DND-41 (cell line): Measurements from ENCODE around the gene DDX47.

Experiments
- EZH2 ChIP-seq: IDR thresholded peaks from 3 replicates; pipeline ENCODE4 v1.6.1; 2012; ENCODE audit warnings: borderline replicate concordance, low read depth, mild to moderate bottlenecking, moderate library complexity, low read length, inconsistent platforms; ENCODE audit not compliant: severe bottlenecking
- TF ChIP-seq, protein P1 (sequence below): IDR thresholded peaks from 2 replicates; pipeline ENCODE4 v1.5.1; 2012; ENCODE audit warnings: borderline replicate concordance, low read length, moderate library complexity, mild to moderate bottlenecking; ENCODE audit not compliant: poor library complexity, severe bottlenecking; ENCODE audit errors: extremely low read depth

DNA sequence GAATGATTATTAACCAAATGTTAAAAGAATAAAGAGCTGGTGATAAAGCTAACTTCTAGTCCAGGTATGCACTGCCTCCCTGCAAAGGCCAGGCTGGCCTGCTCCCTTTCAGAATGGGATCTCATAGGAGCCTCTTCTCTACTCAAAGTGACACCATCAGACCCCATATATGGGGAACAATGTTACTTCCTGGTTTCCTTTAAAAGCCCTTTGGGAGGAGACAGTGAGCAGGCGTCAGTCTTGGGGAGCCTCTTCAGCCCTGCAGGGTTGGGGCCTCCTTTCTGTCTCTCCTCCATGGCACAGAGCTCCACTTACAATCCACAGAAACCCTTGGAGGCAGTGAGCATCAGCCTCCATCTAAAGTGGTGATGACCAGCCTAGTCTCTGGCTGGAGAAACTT lies 60.9 kb downstream of the DDX47 start:
- TF ChIP-seq, protein P1, sequence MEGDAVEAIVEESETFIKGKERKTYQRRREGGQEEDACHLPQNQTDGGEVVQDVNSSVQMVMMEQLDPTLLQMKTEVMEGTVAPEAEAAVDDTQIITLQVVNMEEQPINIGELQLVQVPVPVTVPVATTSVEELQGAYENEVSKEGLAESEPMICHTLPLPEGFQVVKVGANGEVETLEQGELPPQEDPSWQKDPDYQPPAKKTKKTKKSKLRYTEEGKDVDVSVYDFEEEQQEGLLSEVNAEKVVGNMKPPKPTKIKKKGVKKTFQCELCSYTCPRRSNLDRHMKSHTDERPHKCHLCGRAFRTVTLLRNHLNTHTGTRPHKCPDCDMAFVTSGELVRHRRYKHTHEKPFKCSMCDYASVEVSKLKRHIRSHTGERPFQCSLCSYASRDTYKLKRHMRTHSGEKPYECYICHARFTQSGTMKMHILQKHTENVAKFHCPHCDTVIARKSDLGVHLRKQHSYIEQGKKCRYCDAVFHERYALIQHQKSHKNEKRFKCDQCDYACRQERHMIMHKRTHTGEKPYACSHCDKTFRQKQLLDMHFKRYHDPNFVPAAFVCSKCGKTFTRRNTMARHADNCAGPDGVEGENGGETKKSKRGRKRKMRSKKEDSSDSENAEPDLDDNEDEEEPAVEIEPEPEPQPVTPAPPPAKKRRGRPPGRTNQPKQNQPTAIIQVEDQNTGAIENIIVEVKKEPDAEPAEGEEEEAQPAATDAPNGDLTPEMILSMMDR = no peak
- TF ChIP-seq EZH2 = no peak
